HUES6 (cell line): ENCODE results near the gene ENDOV.

Experiments
- H3K27ac ChIP-seq: 2 replicates; pipeline ENCODE4 v1.7.0; 2013; ENCODE audit warnings: low read depth, mild to moderate bottlenecking, low read length, inconsistent platforms
- H3K27me3 ChIP-seq: 2 replicates; pipeline ENCODE4 v1.6.1; 2013; ENCODE audit warnings: low read length; ENCODE audit not compliant: control insufficient read depth, insufficient read depth
- H3K36me3 ChIP-seq: 2 replicates; pipeline ENCODE4 v1.6.1; 2013; ENCODE audit warnings: low read length; ENCODE audit not compliant: control insufficient read depth, insufficient read depth
- H3K4me1 ChIP-seq: 2 replicates; pipeline ENCODE4 v1.6.1; 2013; ENCODE audit warnings: low read length; ENCODE audit not compliant: control insufficient read depth, insufficient read depth
- H3K4me3 ChIP-seq: 2 replicates; pipeline ENCODE4 v1.5.1; 2013; ENCODE audit warnings: low read depth, low read length
- H3K9ac ChIP-seq: one replicate; pipeline ENCODE4 v1.6.1; 2013; ENCODE audit warnings: mild to moderate bottlenecking, low read length
- H3K9me3 ChIP-seq: 2 replicates; pipeline ENCODE4 v1.6.1; 2013; ENCODE audit warnings: low read depth, low read length; ENCODE audit not compliant: control insufficient read depth, insufficient read depth

The ENDOV gene

DNA sequence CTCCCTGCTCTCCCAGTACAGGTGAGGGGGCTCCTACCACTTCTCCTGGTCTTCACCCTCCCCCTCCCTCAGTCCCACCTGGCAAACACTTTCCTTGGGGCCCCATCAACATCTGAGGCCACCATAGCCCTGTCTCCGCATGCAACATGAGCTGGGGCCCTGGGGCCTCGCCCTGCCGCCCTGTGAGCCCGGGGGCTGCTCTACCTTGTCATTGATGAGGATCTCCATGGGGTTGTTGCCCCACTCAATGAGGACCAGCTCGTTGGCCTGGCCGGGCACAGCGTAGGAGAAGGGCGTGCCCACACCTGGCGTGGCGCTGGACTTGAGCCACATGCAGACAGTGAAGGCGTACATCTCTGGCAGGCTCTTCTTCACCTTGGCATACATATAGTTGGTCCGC, 58.0 kb downstream of the ENDOV start:
- no peak overlapping the region for H3K27ac ChIP-seq
- H3K9ac ChIP-seq: no peak overlapping the region
- peaks cover 100% of the 10 kb centered on the region for H3K27me3 ChIP-seq
- H3K4me3 ChIP-seq: no peak overlapping the region
- H3K9me3 ChIP-seq: no peaks in the 10 kb centered on the region
- no peaks in the 10 kb centered on the region for H3K36me3 ChIP-seq
- peaks cover 7% of the 10 kb centered on the region; the same call in 1 of the 2 replicates for H3K4me1 ChIP-seq

DNA sequence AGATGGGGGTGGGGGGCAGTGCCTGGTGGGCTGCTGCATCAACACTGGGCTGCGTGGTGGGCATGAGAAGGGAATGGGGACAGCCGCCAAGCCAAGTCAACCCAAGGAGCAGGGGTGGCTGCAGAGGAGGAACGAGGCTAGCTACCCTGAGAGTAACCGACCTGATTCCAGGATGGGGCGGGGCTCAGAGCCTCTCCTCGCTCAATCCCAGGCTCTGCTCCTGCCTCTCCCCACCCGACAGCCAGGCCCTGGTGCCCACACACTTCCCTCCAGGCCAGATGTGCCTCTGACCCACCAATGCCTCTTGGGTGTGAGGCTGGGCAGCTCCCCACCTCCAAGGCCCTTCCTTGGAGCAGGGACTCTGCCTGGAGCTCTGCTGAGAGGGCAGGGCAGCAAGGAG, 58.7 kb downstream of the ENDOV start:
- no peak overlapping the region for H3K27ac ChIP-seq
- no peaks in the 10 kb centered on the region for H3K36me3 ChIP-seq
- no peaks in the 10 kb centered on the region for H3K9me3 ChIP-seq
- H3K9ac ChIP-seq: no peak overlapping the region
- no peak overlapping the region for H3K4me3 ChIP-seq
- peaks cover 100% of the 10 kb centered on the region for H3K27me3 ChIP-seq
- H3K4me1 ChIP-seq: peaks cover 7% of the 10 kb centered on the region; the same call in 1 of the 2 replicates

DNA sequence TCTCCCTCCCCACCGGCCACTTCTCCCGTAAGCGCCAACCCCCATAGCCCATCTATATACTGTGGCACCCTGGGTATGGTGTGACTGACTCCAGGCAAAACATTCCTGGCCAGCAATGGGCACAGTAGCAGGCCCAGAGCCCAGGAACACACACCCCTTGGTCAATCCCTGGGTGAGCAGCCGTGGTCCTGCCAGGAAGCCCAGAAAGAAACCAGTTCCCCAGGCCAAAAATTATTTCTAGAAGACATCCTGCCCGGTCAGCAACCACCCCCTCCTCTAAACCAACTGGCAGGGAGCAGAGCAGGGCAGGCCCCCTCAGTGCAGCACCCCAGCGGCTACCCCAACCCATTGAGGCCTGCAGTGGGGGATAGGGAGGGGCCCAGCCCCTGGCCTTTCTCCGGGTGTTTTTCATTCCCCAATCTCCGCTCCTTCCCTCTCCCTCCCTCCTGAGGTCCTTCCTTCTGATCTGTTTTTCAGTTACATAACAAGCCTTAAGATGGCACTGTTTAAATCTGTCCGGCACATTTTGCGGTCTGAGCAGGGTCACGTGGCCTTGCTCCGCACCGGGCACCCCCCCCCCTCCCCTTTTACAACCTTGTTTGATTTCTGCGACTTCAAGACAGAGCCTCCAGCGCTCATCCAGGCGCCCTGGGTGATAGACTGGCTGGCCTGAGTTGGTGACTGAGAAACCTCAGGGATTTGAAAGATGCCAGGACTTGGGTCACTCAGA, 59.4 kb downstream of the ENDOV start:
- Histone ChIP-seq H3K9ac (no peak overlapping the region), H3K27me3 (peaks cover 100% of the 10 kb centered on the region), H3K9me3 (no peaks in the 10 kb centered on the region), H3K36me3 (no peaks in the 10 kb centered on the region), H3K27ac (no peak overlapping the region), H3K4me1 (peaks cover 7% of the 10 kb centered on the region; the same call in 1 of the 2 replicates), H3K4me3 (peak overlapping the region; percentile 50; the same call in 1 of the 2 replicates)

DNA sequence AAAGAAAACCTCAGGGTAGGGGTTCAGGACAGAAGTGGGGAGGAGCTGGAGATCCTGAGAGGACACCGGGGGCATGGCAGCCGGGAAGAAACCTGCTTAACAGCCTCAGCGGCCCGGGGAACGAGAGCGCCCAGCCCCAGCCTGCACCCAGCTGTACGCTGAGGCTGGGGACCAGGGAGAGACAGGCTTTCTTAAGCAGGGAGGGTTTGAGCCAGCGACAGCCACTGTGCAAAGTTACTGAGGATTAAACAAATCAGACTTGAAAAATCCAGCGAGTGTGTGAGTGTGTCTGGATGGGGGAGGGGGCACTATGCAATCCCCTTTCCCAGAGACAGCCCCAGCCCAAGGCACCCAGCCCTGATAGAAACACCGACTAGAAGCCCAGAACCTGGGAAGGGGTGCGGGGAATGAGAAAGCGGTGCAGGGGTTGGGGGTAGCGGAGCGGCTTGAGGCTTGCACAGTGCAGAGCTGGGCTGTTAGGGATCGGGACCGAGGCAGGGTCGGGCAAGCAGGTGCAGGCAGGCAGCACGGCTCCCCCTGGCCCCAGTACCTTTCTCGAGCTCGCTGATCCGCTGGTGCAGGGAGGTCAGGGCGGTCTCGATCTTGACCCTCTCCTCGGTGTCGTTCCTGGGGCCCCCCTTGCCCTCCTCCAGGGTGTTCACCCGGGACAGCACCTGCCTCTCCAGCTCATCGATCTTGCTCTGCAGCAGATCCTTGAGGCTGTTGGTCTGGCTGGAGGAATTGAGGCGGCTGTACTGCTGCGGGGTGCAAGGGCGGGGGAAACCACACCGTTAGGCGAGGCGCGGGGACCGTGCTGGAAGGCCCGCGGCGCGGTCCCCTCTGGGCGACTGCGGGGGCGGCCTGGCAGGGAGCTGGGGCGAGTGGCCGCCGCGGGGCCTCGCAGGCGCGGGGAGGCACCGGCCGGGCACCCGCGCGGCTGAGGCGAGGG, 60.3 kb downstream of the ENDOV start:
- Histone ChIP-seq H3K27me3 (peaks cover 100% of the 10 kb centered on the region), H3K4me3 (peak overlapping the region; percentile 50)

GRCh38 chr17:80475910-80476876, 61.2 kb downstream of the ENDOV start, which contains the start of gene NPTX1:
Gene NPTX1, minus strand, starts transcription at chr17:80476607. Its CDS starts 161 bp downstream, at chr17:80476446.
- no peak within 1 kb of the TSS for H3K9ac ChIP-seq

More for the DNA sequence above, 60.3 kb downstream of the ENDOV start:
- Histone ChIP-seq H3K27ac (no peak overlapping the region), H3K9ac (no peak overlapping the region), H3K4me1 (peaks cover 7% of the 10 kb centered on the region; the same call in 1 of the 2 replicates), H3K9me3 (no peaks in the 10 kb centered on the region), H3K36me3 (no peaks in the 10 kb centered on the region)

DNA sequence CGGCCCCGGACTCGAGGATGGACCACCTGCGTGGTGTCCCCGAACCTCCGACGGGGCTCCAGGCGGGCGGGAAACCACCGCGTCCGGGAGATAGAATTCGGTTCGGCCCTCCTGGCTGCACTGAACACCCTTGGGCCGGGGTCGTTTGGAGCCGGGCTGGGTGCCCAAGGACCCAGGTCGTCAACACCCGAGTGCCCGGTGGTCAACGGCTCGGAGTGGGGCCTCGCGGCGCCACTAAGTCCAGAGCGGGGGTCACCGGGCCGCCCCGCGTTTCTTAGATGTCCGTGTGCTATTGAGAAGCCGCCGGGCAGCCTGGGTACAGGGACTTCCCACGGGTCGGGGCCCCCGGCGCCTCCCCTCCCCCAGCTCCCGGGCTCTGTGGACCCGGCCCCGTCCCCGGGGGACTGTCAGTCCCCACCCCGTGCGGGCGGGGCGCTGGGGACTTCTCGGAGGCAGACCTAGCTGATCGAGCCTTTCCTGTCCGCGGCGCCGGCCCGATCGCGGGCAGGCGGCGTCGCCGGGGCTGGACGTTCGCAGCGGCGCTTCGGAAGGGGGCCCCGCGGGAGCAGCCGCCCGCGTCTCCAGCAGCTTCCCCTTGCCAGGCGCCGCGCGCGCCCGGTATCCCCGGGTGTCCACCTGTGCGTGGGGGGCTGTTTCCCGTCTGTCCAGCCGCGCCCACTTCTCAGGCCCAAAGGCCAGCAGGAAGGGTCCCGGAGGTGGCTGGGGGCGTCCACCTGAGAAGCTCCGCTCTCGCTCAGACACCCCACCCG, 62.1 kb downstream of the ENDOV start:
- H3K4me1 ChIP-seq: peaks cover 7% of the 10 kb centered on the region; the same call in 1 of the 2 replicates
- H3K36me3 ChIP-seq: no peaks in the 10 kb centered on the region
- H3K9me3 ChIP-seq: no peaks in the 10 kb centered on the region
- H3K27ac ChIP-seq: no peak overlapping the region
- H3K27me3 ChIP-seq: peaks cover 100% of the 10 kb centered on the region
- H3K4me3 ChIP-seq: peak overlapping the region; percentile 52
- H3K9ac ChIP-seq: no peak overlapping the region

More at GRCh38 chr17:80475910-80476876, 61.2 kb downstream of the ENDOV start, which contains the start of gene NPTX1:
- Histone ChIP-seq H3K9me3 (no peaks in the 10 kb centered on the region), H3K4me3 (peak within 1 kb of the TSS; percentile 52), H3K36me3 (no peaks in the 10 kb centered on the region), H3K4me1 (peaks cover 7% of the 10 kb centered on the region; the same call in 1 of the 2 replicates), H3K27me3 (peaks cover 100% of the 10 kb centered on the region), H3K27ac (no peak within 1 kb of the TSS)

DNA sequence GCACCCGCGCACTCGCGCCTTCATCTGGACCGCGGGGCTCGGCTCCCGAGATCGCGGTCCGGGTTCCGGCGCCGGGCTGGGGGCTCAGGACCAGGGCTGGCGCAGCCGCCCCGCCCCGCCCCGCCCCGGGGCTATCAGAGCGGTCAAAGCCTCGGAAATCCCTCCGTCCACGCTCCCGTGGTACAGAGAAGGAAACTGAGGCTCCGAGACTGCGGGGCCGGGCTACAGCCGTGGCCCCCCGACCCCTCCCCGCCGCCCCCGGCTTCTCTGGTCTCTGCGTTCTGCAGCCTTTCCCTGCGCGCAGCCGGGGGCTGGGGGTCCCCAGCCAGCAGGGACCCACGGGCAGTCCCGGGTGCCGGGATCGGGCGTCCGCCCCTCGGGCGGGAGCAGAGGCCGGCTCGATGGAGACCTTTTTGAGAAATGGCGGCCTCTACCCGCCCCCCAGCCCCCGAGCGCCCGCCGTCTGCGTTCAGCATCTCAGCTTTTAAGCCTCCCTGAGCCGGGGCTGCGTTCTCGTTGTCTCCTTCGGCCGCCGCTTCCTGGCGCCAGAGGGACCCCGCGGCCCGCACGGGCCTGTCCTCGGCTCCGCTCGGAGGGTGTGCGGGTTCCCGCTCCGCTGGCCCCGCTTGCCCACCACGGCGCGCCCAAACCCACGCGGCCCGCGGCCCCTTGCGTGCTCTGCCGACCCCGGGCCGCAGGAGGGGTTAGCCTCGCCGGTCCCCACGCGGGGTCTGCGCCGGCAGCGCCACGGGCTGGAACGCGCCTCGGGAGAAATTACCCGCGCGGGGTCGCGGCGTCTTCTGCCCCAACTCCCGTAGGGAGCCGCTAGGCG, 62.9 kb downstream of the ENDOV start:
- Histone ChIP-seq H3K27ac (no peak overlapping the region), H3K9me3 (no peaks in the 10 kb centered on the region), H3K4me3 (peak overlapping the region; percentile 55), H3K9ac (no peak overlapping the region), H3K4me1 (peaks cover 7% of the 10 kb centered on the region; the same call in 1 of the 2 replicates), H3K36me3 (no peaks in the 10 kb centered on the region), H3K27me3 (peaks cover 100% of the 10 kb centered on the region)

DNA sequence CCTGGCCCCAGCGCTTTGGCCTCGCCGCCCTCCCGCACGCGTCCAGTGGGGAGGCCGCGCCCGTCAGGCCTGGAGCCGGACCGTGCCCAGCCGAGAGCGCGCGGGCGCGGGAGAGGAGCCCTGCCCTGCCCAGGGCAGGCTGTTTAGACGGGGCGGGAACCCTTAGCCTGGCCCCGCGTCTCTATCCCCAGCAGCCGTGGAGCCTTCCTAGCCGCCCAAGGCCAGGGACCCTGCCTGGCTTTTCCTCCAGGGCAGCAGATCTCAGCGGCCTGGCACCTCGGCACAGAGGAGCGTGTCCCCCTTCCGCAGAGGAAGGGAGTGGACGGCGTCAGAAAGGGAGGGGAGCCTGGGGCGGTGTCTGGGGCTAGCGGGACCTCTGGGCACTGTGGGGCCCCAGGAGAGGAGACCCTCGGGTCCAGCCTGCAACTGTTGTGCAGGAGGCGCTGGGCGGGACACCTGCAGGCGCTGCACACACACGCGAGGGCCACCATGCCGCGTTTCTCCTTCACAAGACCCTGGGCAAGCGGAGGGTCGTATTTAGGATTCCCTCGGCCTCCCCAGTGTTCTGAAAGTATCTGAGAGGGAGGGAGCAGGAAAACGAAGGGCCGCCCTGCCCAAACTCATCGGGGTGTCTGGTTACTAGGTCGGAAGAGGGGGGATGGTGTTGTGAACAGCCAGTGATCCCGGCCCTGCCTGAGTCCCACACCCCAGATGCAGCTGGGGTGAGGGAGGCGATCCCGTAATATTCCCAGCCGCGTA, 63.7 kb downstream of the ENDOV start:
- Histone ChIP-seq H3K27me3 (peaks cover 100% of the 10 kb centered on the region), H3K4me1 (peaks cover 7% of the 10 kb centered on the region; the same call in 1 of the 2 replicates), H3K9me3 (no peaks in the 10 kb centered on the region), H3K9ac (no peak overlapping the region), H3K36me3 (no peaks in the 10 kb centered on the region), H3K4me3 (peak overlapping the region; percentile 55), H3K27ac (no peak overlapping the region)

DNA sequence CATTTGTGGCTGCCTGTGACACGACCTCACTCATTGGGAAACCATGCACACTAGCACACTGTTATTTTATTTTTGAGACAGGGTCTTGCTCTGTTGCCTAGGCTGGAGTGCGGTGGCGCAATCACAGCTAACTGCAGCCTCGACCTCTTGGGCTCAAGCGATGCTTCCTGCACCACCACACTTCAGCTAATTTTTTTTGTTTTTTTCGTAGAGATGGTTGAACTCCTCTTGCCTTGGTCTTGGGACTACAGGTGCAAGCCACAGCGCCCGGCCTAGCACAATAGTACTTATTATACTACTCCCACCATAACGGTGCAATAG, 64.2 kb downstream of the ENDOV start:
- Histone ChIP-seq H3K27ac (no peak overlapping the region), H3K9ac (no peak overlapping the region), H3K9me3 (no peaks in the 10 kb centered on the region), H3K4me3 (no peak overlapping the region), H3K4me1 (peaks cover 7% of the 10 kb centered on the region; the same call in 1 of the 2 replicates), H3K36me3 (no peaks in the 10 kb centered on the region), H3K27me3 (peaks cover 99% of the 10 kb centered on the region)
